GM18951 (cell line): ENCODE results near the gene DCAF15.

Experiments used
- POLR2A ChIP-seq: IDR thresholded peaks from 4 replicates; pipeline ENCODE4 v1.6.1; 2011; ENCODE audit warnings: mild to moderate bottlenecking; ENCODE audit not compliant: insufficient read length, insufficient read depth; ENCODE audit errors: extremely low read depth
- in situ Hi-C: fragments of 300-500 bp; cut with MboI; formaldehyde crosslinking; loops from one replicate; pipeline ENCODE4 v1.12.0; 2022; ENCODE audit warnings: low sequenced_read_pairs, mixed read lengths, inconsistent platforms; ENCODE audit not compliant: unreplicated experiment

Gene DCAF15

DNA sequence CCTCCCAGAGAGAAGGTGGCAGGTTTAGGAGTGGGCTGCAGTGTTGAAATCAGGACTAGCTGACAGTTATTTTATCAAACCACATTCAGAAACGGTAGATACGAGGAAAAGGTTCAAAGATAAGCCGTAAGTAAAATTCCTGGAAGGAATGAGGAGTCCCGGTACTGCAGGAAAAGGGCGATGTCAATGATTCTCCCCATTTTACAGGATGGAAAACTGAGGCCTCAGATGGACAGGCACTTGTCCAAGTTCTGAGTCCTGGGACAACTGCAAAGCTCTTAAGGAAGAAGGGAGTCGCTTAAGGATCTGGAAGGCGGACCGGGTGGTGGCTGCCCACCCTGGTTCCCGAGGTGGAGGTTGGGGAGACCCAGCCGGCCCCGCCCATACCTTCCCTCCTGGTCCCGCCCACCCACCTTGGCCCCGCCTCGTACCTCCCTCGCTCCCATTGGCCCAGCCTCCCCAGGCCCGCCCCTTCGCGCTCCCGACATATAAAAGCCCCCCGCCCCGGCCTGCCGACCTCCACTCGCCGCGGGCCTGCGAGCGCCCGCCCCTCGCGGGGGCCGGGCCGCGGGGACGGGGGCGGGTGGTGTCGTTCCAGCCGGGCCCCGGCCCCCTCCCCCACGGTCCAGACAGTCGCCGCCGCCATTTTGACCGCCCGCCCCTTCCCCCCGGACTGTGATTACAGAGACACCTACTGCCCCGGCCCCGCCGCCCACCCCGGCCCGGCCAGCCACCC, 53.2 kb downstream of the DCAF15 start:
- TF ChIP-seq POLR2A = peak; percentile 80
- in situ Hi-C loops = no loop called here

DNA sequence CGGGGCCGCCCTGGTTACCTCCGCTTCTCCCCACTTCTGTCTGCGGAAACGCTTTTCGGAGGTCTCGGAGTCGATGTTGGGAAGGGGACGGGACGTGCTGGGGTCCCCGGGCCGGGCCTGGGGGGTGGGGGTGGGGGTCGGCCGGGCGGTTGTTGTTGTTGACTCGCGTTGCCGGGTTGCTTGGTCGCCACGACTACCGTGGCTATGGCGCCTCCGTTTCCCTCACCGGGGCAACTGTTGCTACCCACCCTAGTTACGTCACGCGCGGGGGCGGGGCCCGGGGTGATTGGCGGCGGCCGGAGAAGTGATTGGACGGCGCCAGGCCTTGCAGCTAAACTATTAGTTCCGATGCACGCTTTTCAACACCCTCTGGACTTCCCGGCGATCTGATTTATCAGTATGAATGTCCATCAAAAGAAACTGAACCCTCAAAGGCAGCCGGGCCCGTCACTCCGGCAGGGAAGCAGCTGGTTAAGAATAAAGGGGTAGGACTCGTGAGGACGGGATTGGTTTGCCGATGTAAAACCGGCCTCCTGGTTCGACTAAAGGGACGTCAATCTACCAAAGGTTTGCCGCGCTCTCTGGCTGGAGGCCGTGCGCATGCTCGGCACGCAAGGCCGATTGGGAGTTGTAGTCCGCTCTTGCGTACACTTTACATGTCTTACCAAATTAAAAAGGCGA, 53.9 kb downstream of the DCAF15 start, which contains the start of gene RFX1:
TSS of gene RFX1 (minus strand) at position 236 of the 681 bp plus-strand sequence. CDS start 12,477 bp downstream, outside the sequence.
- in situ Hi-C loops = no loop called here
- TF ChIP-seq POLR2A = no peak

DNA sequence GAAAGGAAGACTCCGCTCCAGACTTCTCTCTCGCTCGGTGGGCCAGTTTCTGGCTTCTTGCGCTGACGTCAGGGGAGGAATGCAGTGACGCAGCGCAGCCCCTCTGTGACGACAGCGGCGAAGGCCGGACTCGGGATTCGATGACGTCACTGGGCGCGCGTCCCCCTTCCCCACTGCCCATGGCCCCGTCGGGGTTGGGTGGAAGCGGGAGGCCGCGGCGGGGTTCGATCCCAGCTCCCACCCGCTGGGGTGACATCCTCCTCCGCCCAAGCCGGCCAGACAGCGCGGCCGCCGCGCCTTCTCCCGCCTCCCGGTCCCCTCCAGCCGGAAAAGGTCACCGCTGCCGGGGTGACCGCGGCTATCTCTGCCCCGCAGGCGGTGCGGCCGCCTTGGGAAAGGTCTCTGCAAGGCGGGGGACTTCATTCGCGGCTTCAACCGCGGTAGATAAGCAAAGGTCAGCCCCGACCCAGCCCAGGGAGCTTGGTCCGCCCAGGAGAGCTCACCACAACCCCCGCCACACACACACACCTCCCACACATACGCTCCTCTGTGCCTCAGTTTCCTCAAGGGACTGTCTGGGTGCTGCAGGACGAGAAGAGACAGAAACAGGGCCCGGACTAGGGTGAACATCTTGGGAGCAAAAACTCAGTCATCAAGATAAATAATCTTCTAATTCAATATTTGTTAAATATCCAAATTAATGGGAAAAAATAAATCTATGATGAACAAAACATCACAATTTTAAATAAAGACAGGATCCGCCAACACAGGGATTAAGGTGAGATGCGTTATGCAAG, 54.7 kb downstream of the DCAF15 start:
- in situ Hi-C loops = no loop called here
- TF ChIP-seq POLR2A = peak; percentile 60
